T-cell (primary cell): Measurements from ENCODE around the gene ITFG2. TPM values are rescaled to one million over a fixed set of nuclear protein-coding genes. Genes with fewer than 3 reads are reported as not detected.

Experiments used
- ATAC-seq, 4 experiments: fragments of 200-7000 bp in 3 of 4; fragments of 150-1000 bp in 1 of 4; cut with Tn5 transposase; replicated peaks in 1 of 4; 1 replicate in 3 of 4; 2 replicates in 1 of 4; pipeline ENCODE4 v1.10.0; 2021; ENCODE audit warnings: moderate library complexity in 3 of 4, mild to moderate bottlenecking in 2 of 4, moderate number of reproducible peaks in 1 of 4
- CTCF ChIA-PET, 2 donors: fragments of 300-600 bp; sonication (Branson Sonifier 250); formaldehyde crosslinking; loops; one replicate each; lab custom pipeline; 2022; ENCODE audit warnings: antibody characterized with exemption in 2 of 2; lab: Charles Lee
- POLR2A ChIA-PET, 2 donors: fragments of 300-600 bp; sonication (Branson Sonifier 250); formaldehyde crosslinking; loops; one replicate each; lab custom pipeline; 2022; ENCODE audit warnings: antibody characterized with exemption in 2 of 2; lab: Charles Lee
- DNase-seq, 35 experiments: peaks; one replicate each; pipeline versions ENCODE4 v3.0.0 to v3.0.0-alpha.2; 2013 to 2023
- H3K27ac ChIP-seq: one replicate; pipeline ENCODE4 v1.5.1; 2013; ENCODE audit warnings: low read length
- H3K27me3 ChIP-seq, 2 experiments: replicated peaks in 1 of 2; 1 replicate in 1 of 2; 2 replicates in 1 of 2; pipeline versions ENCODE4 v1.6.1 to v1.7.0; 2013; ENCODE audit warnings: low read length in 1 of 2, mixed read lengths in 1 of 2; ENCODE audit not compliant: control insufficient read depth in 2 of 2, insufficient read depth in 2 of 2; ENCODE audit errors: extremely low read depth in 1 of 2
- H3K36me3 ChIP-seq, 2 donors: 1 replicate in 1 of 2; 2 replicates in 1 of 2; pipeline versions ENCODE4 v1.6.1 to v1.7.0; 2013; ENCODE audit warnings: low read length in 1 of 2; ENCODE audit not compliant: control insufficient read depth in 2 of 2, insufficient read depth in 1 of 2; ENCODE audit errors: extremely low read depth in 1 of 2
- H3K4me1 ChIP-seq, 2 experiments: 1 replicate in 1 of 2; 2 replicates in 1 of 2; pipeline versions ENCODE4 v1.6.1 to v1.7.0; 2013; ENCODE audit warnings: low read length in 2 of 2, mixed read lengths in 1 of 2; ENCODE audit not compliant: insufficient read depth in 2 of 2, control insufficient read depth in 1 of 2; ENCODE audit errors: extremely low read depth in 1 of 2
- H3K4me3 ChIP-seq, 2 donors: 1 replicate in 1 of 2; 2 replicates in 1 of 2; pipeline versions ENCODE4 v1.5.1 to v1.7.0; 2013; ENCODE audit warnings: mild to moderate bottlenecking in 2 of 2, low read length in 1 of 2, moderate library complexity in 1 of 2; ENCODE audit not compliant: control insufficient read depth in 1 of 2; ENCODE audit errors: extremely low read depth in 1 of 2
- H3K9me3 ChIP-seq: 2 replicates; pipeline ENCODE4 v1.7.0; 2013
- H3K27ac Mint-ChIP-seq, 2 donors: one replicate each; pipeline ENCODE4 v1.8.0; 2020 to 2021; ENCODE audit warnings: mild to moderate bottlenecking in 2 of 2, mixed read lengths in 2 of 2
- H3K27me3 Mint-ChIP-seq, 2 donors: one replicate each; pipeline ENCODE4 v1.8.0; 2021 to 2022; ENCODE audit warnings: mixed read lengths in 2 of 2
- H3K36me3 Mint-ChIP-seq: one replicate; pipeline ENCODE4 v1.8.0; 2021; ENCODE audit warnings: mixed read lengths
- H3K4me1 Mint-ChIP-seq, 3 donors: one replicate each; pipeline ENCODE4 v1.8.0; 2020 to 2022; ENCODE audit warnings: mixed read lengths in 3 of 3, mild to moderate bottlenecking in 1 of 3
- H3K4me3 Mint-ChIP-seq, 3 donors: one replicate each; pipeline ENCODE4 v1.8.0; 2020 to 2022; ENCODE audit warnings: mild to moderate bottlenecking in 3 of 3, mixed read lengths in 3 of 3, moderate library complexity in 3 of 3
- H3K9me3 Mint-ChIP-seq, 3 donors: one replicate each; pipeline ENCODE4 v1.8.0; 2020 to 2022; ENCODE audit warnings: mixed read lengths in 3 of 3
- WGBS: methylation state at CpG from one replicate; pipeline ENCODE4 v1.1.5; 2013; ENCODE audit warnings: missing lambda C conversion rate; ENCODE audit not compliant: insufficient coverage; 5-methylcytosine and 5-hydroxymethylcytosine counted together
- total RNA-seq, 35 experiments: library from RNA in 6 of 35; stranded (reverse) in 6 of 35; fragments of 120-200 nt in 1 of 35; gene quantifications; one replicate each; pipeline versions ENCODE4 v1.2.1 to v1.2.4 and lab custom pipeline; 2013 to 2026

ITFG2 gene
- total RNA-seq, 5 donors from 2014 or later (not counting 1 experiment from before 2014, with no cell fraction given), result 84.5 to 111 (median 93.4) TPM

DNA sequence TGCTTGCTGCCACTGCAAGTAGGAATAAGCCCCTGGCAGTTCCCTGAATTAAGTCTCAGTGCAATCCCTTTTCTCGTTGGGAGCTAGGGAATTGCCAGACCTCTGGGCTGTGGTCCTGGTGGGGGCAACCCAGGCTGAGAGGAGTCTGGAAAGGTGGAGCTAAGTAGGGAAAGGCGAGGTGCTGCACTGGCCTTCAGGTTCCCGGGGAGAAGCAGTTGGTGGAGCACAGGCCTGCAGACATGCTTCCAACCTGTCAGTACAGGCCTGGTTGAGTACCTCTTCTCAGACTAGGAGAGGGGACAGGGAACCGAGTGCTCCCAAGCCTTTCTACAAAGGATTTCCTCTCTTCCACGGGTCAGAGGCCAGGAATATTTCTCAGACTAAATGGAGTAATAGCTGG lies 20.9 kb downstream of the ITFG2 start:
- Mint-ChIP-seq H3K4me3 (no peak overlapping the region), H3K36me3 (peaks cover 32% of the 10 kb centered on the region), H3K27ac (no peak overlapping the region), H3K9me3 (no peaks in the 10 kb centered on the region), H3K27me3 (no peaks in the 10 kb centered on the region), H3K4me1 (peaks cover 3 to 14% (median 8%) of the 10 kb centered on the region in 3 donors)
- ChIA-PET POLR2A (interaction anchor here in 1 of 2 donors (0.6 kb wide), 1 partner anchor 52 kb away, joined by 3 read pairs; no protein-coding TSS in a partner anchor), CTCF (interaction anchor here in 1 of 2 donors (0.6 kb wide), 1 partner anchor 34 kb away, joined by 3 read pairs; no protein-coding TSS in a partner anchor)
- H3K4me3 ChIP-seq, result no peak overlapping the region
- no peaks in the 10 kb centered on the region for H3K9me3 ChIP-seq
- H3K36me3 ChIP-seq, result peaks cover 0 to 18% of the 10 kb centered on the region in 2 donors
- ATAC-seq (no peak), DNase-seq (no peak)
- no peaks in the 10 kb centered on the region for H3K27me3 ChIP-seq
- H3K27ac ChIP-seq, result no peak overlapping the region
- peaks cover 0 to 7% of the 10 kb centered on the region in 2 experiments for H3K4me1 ChIP-seq
- WGBS, result 83% methylated on average over 1 of the region's 5 CpGs

DNA sequence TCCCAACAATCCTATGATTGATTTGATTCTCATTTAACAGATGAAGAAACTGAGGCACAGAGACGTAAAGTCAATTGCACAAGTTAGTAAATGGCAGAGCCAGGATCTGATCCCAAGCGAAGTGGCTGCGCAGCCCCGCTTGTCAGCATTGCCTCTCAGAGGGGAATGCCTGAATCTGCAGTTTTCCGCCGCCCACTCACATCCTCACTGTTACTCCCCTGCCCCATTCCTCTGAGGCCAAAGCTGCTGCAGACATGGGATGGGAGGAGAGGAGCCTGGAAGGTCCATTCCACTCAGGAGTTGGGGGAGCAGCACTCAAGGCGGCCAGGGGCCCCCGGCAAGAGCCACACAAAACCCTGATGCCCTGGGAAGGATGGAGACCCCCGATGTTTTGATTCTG lies 21.3 kb downstream of the ITFG2 start:
- Histone ChIP-seq H3K9me3 (no peaks in the 10 kb centered on the region), H3K4me1 (peaks cover 0 to 7% of the 10 kb centered on the region in 2 experiments), H3K36me3 (peaks cover 0 to 22% of the 10 kb centered on the region in 2 donors), H3K27me3 (no peaks in the 10 kb centered on the region), H3K27ac (no peak overlapping the region), H3K4me3 (no peak overlapping the region)
- ATAC-seq (no peak), DNase-seq (no peak)
- ChIA-PET CTCF (no interaction called here), POLR2A (interaction anchor here in 1 of 2 donors (0.6 kb wide), 1 partner anchor 51 kb away, joined by 3 read pairs; no protein-coding TSS in a partner anchor)
- H3K4me1 Mint-ChIP-seq, result peaks cover 3 to 14% (median 8%) of the 10 kb centered on the region in 3 donors
- 83% methylated on average over 2 of the region's 9 CpGs for WGBS
- no peaks in the 10 kb centered on the region for H3K9me3 Mint-ChIP-seq
- H3K4me3 Mint-ChIP-seq, result no peak overlapping the region
- H3K27ac Mint-ChIP-seq, result no peak overlapping the region
- peaks cover 32% of the 10 kb centered on the region for H3K36me3 Mint-ChIP-seq
- H3K27me3 Mint-ChIP-seq, result no peaks in the 10 kb centered on the region

DNA sequence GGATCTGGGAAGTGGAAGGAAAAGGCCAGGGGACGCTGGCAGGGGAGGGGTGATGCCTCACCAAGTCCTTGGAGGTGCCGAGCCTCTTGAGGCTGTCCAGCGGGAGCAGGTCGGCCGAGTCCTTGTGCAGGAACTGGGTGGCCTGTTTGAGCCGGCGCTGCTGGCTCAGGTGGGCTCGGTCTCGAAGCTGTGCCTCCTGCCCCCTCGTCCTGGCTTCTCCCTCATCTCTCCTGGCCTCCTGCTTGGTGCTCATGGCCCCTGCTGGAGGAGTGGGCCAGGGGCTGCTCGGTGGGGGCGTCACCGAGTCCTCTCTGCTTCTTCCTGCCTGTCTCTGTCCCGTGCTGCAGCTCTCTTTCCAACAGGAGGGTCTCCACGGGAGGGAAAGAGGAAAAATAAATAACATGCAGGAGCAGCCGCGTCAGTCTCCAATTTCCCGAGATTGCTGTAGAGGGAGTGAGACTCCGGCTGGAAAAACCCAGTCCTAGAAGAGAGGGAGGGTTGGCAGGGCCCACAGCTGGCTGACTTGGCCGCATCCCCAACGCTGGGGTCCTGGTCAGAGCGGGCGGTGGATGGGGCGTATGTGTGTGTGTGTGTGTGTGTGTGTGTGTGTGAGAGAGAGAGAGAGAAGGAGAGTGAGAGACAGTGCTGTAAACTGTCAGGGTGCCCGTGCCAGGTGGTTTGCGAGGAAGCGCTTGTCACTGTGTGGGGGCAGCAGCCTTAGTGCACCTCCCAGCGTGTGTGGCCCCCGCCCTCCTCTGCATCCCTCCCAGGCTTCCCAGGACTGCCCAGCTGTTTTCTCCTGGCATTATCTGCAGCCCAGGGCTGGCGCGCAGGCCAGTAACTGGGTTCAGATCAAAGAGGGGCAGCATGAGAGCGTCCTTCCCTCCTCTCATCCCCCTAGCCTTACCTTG lies 22.4 kb downstream of the ITFG2 start, which contains the start of gene NRIP2:
NRIP2 (minus strand) TSS at position 455 of the 911 bp plus-strand sequence; CDS start at position 403, 52 bp downstream.
- H3K4me3 ChIP-seq, result no peak within 1 kb of the TSS
- no peak within 1 kb of the TSS for H3K4me3 Mint-ChIP-seq
- no peak for DNase-seq
- ATAC-seq, result no peak
- peaks cover 4 to 30% of the 10 kb centered on the region in 2 donors for H3K36me3 ChIP-seq
- POLR2A ChIA-PET, result no interaction called here
- no peaks in the 10 kb centered on the region for H3K27me3 ChIP-seq
- CTCF ChIA-PET, result no interaction called here
- no peaks in the 10 kb centered on the region for H3K9me3 ChIP-seq
- peak within 1 kb of the TSS in 1 of 2 donors; percentile 17 for H3K27ac Mint-ChIP-seq
- H3K27me3 Mint-ChIP-seq, result no peaks in the 10 kb centered on the region
- peaks cover 37% of the 10 kb centered on the region for H3K36me3 Mint-ChIP-seq
- H3K4me1 ChIP-seq, result peaks cover 0 to 7% of the 10 kb centered on the region in 2 experiments
- 61% methylated on average over 22 of the region's 32 CpGs for WGBS
- no peaks in the 10 kb centered on the region for H3K9me3 Mint-ChIP-seq
- H3K4me1 Mint-ChIP-seq, result peaks cover 3 to 14% (median 8%) of the 10 kb centered on the region in 3 donors
- no peak within 1 kb of the TSS for H3K27ac ChIP-seq

DNA sequence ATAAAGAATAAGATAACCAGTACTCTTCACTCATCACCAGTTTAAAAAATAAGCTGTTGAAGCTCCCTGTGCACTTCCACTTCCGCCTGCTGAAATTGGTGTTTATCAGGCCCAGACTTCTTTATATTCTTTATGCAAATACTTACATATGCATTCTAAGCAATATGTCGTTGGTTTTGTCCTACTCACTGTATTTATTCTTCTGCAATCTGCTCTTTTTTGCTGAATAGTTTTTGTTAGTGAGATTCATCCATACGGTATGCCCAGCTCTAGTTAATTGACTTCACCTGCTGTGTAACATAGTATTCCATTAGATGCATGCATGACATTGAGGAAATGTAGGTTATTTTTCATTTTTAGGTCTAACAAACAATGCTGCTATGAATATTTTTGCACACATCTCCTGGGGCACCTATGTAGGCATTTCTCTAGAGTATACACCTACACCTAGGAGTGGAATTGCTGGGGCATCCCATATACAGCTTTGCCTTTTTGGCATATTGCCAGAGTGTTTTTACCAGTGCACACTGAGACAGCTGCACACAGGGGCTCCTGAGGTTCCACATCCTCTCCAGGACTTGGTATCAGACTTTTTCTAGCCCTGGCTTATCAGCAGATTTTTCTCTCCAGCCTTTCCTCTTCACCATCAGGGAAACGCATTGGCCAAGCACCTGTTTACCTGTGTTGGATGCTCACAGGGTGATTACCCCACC lies 23.4 kb downstream of the ITFG2 start:
- H3K27me3 ChIP-seq, result no peaks in the 10 kb centered on the region
- Mint-ChIP-seq H3K27me3 (no peaks in the 10 kb centered on the region), H3K36me3 (peaks cover 36% of the 10 kb centered on the region), H3K4me1 (peaks cover 3 to 14% (median 8%) of the 10 kb centered on the region in 3 donors), H3K9me3 (no peaks in the 10 kb centered on the region), H3K27ac (peak overlapping the region in 1 of 2 donors; percentile 17), H3K4me3 (no peak overlapping the region)
- ChIA-PET POLR2A (interaction anchor here in 1 of 2 donors (0.6 kb wide), 1 partner anchor 1433 kb away, joined by 6 read pairs; no protein-coding TSS in a partner anchor), CTCF (no interaction called here)
- no peak overlapping the region for H3K27ac ChIP-seq
- H3K9me3 ChIP-seq, result no peaks in the 10 kb centered on the region
- DNase-seq (no peak), ATAC-seq (no peak)
- H3K4me3 ChIP-seq, result no peak overlapping the region
- peaks cover 0 to 7% of the 10 kb centered on the region in 2 experiments for H3K4me1 ChIP-seq
- H3K36me3 ChIP-seq, result peaks cover 4 to 25% of the 10 kb centered on the region in 2 donors
- WGBS, result 100% methylated on average over 1 of the region's 4 CpGs

DNA sequence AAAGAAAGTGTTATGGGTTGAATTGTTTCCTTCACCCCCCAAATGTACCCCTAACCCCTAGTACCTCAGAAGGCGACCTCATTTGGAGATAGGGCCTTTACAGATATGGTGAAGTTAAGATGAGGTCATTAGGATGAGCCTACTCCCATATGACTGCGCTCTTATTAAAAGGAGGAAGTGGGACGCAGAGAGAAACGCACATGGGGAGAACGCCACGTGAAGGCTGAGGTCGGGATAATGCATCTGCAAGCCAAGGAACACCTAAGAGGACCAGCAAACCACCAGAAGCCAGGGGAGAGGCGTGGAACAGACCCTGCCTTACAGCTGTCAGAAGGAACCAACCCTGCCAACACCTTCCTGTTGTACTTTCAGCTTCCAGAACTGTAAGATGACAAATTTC lies 24.1 kb downstream of the ITFG2 start:
- Mint-ChIP-seq H3K27ac (no peak overlapping the region), H3K4me3 (no peak overlapping the region), H3K4me1 (peaks cover 3 to 14% (median 8%) of the 10 kb centered on the region in 3 donors), H3K36me3 (peaks cover 34% of the 10 kb centered on the region), H3K9me3 (no peaks in the 10 kb centered on the region), H3K27me3 (no peaks in the 10 kb centered on the region)
- ATAC-seq, result no peak
- H3K36me3 ChIP-seq, result peaks cover 4 to 28% of the 10 kb centered on the region in 2 donors
- no peaks in the 10 kb centered on the region for H3K27me3 ChIP-seq
- no peaks in the 10 kb centered on the region for H3K9me3 ChIP-seq
- WGBS, result 92% methylated on average over 7 of the region's 8 CpGs
- no peak overlapping the region for H3K27ac ChIP-seq
- no peak overlapping the region for H3K4me3 ChIP-seq
- CTCF ChIA-PET, result no interaction called here
- peaks cover 0 to 7% of the 10 kb centered on the region in 2 experiments for H3K4me1 ChIP-seq
- no peak for DNase-seq
- POLR2A ChIA-PET, result interaction anchor here in 1 of 2 donors (0.6 kb wide), 1 partner anchor 17 kb away, joined by 4 read pairs; no protein-coding TSS in a partner anchor

DNA sequence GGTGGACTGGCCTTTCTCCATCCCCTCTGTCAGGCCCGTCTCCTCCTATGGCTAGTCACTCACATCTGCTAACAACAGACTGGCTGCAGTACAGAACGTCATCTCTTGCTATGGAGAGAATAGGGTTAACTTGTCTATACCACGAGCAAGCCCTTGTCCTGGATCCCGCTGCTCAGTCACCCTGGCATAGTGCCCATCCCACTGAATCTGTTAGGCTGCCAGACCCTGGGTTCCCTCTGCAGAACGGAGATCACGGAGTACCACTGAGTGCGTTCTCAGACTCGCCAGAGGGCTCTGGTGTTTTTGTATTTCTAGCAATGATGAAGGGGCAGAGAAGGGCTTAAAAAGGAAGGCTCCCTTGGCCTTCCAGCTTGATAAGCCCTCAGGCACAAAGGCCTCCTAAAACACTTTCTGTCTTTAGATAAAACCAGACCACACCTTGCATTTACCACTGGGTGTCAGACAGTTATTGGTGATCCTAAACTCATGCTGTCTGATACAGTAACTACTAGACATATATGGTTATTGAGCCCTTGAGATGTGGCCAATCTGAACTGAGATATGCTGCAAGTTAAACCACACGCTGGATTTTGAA lies 28.7 kb downstream of the ITFG2 start:
- WGBS, result 94% methylated on average over 4 of the region's 9 CpGs
- Histone ChIP-seq H3K27me3 (no peaks in the 10 kb centered on the region), H3K27ac (no peak overlapping the region), H3K4me3 (no peak overlapping the region), H3K9me3 (no peaks in the 10 kb centered on the region), H3K4me1 (no peaks in the 10 kb centered on the region), H3K36me3 (peaks cover 6 to 50% of the 10 kb centered on the region in 2 donors)
- Mint-ChIP-seq H3K36me3 (peaks cover 39% of the 10 kb centered on the region), H3K9me3 (no peaks in the 10 kb centered on the region), H3K4me3 (no peak overlapping the region), H3K4me1 (no peaks in the 10 kb centered on the region), H3K27me3 (no peaks in the 10 kb centered on the region), H3K27ac (no peak overlapping the region)
- DNase-seq (no peak), ATAC-seq (no peak)
- ChIA-PET CTCF (no interaction called here), POLR2A (no interaction called here)
